Endothelial cell of coronary artery (primary cell): ENCODE measurements around the gene SUPT5H. TPM values are rescaled to one million over a fixed set of nuclear protein-coding genes. Genes with fewer than 3 reads are reported as not detected.

Experiments
- total RNA-seq: library from RNA; depleted of rRNA; stranded (reverse); fragments of >200 nt; gene quantifications from 2 replicates; pipeline ENCODE4 v1.2.3, GENCODE V29; 2014

The SUPT5H gene
- total RNA-seq: 63.1 and 65.6 TPM in 2 replicates

DNA sequence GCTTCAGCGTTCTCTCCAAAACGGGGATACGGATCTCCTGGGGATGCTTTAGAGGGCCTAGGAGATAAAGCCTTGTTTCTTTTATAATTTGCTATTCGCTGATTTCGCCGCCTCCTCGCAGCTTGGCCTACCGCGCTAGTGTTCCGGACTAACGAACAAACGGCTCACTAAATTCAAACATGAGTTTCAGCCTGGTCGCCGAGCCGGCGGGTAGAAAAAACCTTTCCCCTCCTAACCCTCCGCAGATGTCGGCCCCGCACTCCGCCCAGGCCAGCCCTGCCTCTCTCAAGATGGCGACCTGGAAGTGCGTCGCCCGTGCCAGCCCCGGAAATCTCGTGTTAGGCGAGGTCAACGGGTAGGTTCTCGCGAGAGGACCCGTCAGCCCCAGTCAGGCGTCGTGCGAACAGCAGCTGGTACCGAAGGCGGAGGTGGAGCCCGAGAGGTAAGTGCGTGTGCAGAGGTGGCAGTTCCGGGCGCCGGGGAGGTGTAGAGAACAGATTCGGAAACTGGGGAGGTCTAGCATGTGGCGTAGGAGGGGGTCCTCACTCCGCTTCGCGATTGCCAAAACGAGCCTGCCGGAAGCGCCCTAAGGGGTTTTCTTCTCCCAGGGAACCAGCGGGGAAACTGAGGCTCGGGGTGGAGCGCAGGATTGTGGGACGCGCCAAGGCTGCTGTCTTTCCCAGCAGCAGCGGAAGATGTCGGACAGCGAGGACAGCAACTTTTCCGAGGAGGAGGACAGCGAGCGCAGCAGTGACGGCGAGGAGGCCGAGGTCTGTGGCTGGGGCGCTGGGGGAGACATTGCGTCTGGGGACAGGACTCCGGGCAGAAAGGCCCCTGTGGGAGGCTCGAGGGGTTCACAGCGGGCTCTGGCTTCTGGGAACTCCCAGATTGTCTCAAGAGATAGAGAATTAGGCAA lies at the start of gene SUPT5H:
SUPT5H (plus strand) TSS at position 387 of the 916 bp plus-strand sequence; CDS start at position 696, 309 bp downstream.

DNA sequence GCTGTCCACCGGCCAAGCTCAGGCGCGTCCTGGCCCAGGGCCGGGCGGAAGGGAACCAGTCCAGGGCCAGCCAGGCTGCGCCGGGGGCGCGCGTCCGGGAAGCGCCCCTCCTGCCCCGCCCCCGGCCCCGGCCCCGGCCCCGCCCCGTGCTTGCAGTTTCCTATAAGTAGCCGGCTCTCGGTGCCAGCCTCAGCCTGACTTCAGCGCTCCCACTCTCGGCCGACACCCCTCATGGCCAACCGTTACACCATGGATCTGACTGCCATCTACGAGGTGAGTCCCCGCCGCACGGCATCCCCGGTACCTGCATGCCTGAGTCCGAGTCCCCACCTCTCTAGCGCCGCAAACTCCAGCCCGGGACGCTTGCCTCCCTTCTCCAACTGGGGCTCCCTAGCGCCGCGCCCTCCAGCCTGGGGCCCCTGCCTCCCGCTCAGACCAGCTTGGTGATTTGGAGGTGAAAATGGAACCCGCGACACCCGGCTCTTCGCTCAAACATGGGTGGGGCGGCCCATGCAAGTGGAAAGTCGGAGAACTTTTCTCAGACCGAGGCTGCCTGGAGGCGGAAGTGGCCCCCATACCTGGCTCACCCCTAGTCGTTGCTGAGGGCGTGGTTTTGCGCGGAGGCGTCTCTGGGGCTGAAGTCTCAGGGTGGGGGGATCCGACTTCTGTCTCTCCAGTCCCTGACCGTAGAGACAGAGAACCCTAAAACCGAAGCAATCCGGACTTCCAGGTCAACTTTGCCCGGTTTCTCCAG lies 38.5 kb upstream of the SUPT5H start, which contains the start of gene ZFP36:
ZFP36 (plus strand) TSS at position 192 of the 754 bp plus-strand sequence; CDS start at position 250, 58 bp downstream.

GRCh38 chr19:39412100-39412866 lies 33.1 kb upstream of the SUPT5H start, which contains the start of gene PLEKHG2:
Gene PLEKHG2, plus strand, starts transcription at chr19:39412669. Its CDS starts 1,418 bp downstream, at chr19:39414087.

GRCh38 chr19:39435499-39436349 lies 9.7 kb upstream of the SUPT5H start, which contains the start of gene RPS16:
Gene RPS16, minus strand, starts transcription at chr19:39435949. Its CDS starts 54 bp downstream, at chr19:39435895.

GRCh38 chr19:39480337-39481228 lies 35.2 kb downstream of the SUPT5H start, which contains the start of gene TIMM50:
Gene TIMM50, plus strand, starts transcription at chr19:39480838. Its CDS starts 16 bp downstream, at chr19:39480854.

DNA sequence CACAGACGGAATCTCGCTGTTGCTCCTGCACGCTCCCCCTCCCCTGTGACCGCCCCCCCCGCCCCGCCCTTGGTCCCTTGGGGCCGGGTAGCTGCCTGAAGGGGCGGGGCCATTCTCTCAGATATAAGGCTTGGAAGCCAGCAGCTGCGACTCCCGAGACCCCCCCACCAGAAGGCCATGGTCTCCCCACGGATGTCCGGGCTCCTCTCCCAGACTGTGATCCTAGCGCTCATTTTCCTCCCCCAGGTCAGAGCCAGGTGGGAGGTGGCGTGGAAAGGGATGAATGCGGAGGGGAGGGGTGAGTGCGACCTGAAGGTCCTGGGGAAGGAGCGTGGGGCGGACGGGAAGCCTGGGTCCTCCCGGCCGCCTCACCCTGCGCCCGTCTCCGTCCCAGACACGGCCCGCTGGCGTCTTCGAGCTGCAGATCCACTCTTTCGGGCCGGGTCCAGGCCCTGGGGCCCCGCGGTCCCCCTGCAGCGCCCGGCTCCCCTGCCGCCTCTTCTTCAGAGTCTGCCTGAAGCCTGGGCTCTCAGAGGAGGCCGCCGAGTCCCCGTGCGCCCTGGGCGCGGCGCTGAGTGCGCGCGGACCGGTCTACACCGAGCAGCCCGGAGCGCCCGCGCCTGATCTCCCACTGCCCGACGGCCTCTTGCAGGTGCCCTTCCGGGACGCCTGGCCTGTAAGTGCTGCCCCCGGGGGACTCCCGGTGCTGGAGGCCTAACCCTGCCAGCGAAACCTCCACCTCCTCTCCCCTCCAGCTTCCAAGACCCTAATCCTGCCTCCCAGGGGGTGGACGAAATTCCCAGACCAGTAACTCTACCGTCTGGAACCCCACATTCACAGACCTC lies 53.6 kb downstream of the SUPT5H start, which contains the start of gene DLL3:
DLL3 (plus strand) TSS at position 150 of the 845 bp plus-strand sequence; CDS start at position 178, 28 bp downstream.

GRCh38 chr19:39514840-39515550 lies 69.6 kb downstream of the SUPT5H start, which contains the start of gene SELENOV:
Gene SELENOV, plus strand, starts transcription at chr19:39515139. Its CDS starts 74 bp downstream, at chr19:39515213.

Other genes starting within 250 kb of the SUPT5H start
- not detected in 2 replicates for gene NCCRP1, start 248.6 kb upstream of the SUPT5H start, total RNA-seq
- gene SYCN, start 241.3 kb upstream of the SUPT5H start, total RNA-seq: not detected in 2 replicates
- not detected in 2 replicates for gene IFNL3, start 200.6 kb upstream of the SUPT5H start, total RNA-seq
- gene IFNL4, start 196.7 kb upstream of the SUPT5H start, total RNA-seq: not detected in 2 replicates
- gene IFNL2, start 177.2 kb upstream of the SUPT5H start, total RNA-seq: not detected in 2 replicates
- not detected in 2 replicates for gene IFNL1, start 149.2 kb upstream of the SUPT5H start, total RNA-seq
- 0.18 and 0.19 TPM in 2 replicates for gene LRFN1, start 124.7 kb upstream of the SUPT5H start, total RNA-seq
- 13.7 and 28.2 TPM in 2 replicates for gene GMFG, start 109.5 kb upstream of the SUPT5H start, total RNA-seq
- 30.9 and 37.5 TPM in 2 replicates for gene SAMD4B, start 103.2 kb upstream of the SUPT5H start, total RNA-seq
- 35.8 and 45.0 TPM in 2 replicates for gene PAF1, start 54.5 kb upstream of the SUPT5H start, total RNA-seq
- gene MED29, start 54.2 kb upstream of the SUPT5H start, total RNA-seq: 9.7 and 12.4 TPM in 2 replicates
- 0.27 and 0.56 TPM in 2 replicates for gene ZFP36, start 38.7 kb upstream of the SUPT5H start, total RNA-seq
- gene PLEKHG2, start 32.9 kb upstream of the SUPT5H start, total RNA-seq: 17.5 and 21.0 TPM in 2 replicates
- gene RPS16, start 9.6 kb upstream of the SUPT5H start, total RNA-seq: 106 and 208 TPM in 2 replicates
- 57.4 and 77.4 TPM in 2 replicates for gene TIMM50, start 35.3 kb downstream of the SUPT5H start, total RNA-seq
- 0.19 and 0.63 TPM in 2 replicates for gene DLL3, start 53.4 kb downstream of the SUPT5H start, total RNA-seq
- gene SELENOV, start 69.6 kb downstream of the SUPT5H start, total RNA-seq: not detected in 2 replicates
- 3.0 and 3.1 TPM in 2 replicates for gene EID2B, start 87.3 kb downstream of the SUPT5H start, total RNA-seq
- 15.8 and 16.3 TPM in 2 replicates for gene EID2, start 94.6 kb downstream of the SUPT5H start, total RNA-seq
- gene LGALS13, start 156.9 kb downstream of the SUPT5H start, total RNA-seq: not detected in 2 replicates
- not detected in 2 replicates for gene LGALS16, start 210.3 kb downstream of the SUPT5H start, total RNA-seq